ENCODE results near the gene PCDHGB5.
"Not testable (repeated sequence)": the region's sequence is repeated elsewhere in the genome, so short reads cannot be mapped to it uniquely, and the experiment has no call there.

GRCh38 chr5:141394401-141395187 is 3.2 kb upstream of the PCDHGB5 start:
- TF ChIP-seq, protein P1, sequence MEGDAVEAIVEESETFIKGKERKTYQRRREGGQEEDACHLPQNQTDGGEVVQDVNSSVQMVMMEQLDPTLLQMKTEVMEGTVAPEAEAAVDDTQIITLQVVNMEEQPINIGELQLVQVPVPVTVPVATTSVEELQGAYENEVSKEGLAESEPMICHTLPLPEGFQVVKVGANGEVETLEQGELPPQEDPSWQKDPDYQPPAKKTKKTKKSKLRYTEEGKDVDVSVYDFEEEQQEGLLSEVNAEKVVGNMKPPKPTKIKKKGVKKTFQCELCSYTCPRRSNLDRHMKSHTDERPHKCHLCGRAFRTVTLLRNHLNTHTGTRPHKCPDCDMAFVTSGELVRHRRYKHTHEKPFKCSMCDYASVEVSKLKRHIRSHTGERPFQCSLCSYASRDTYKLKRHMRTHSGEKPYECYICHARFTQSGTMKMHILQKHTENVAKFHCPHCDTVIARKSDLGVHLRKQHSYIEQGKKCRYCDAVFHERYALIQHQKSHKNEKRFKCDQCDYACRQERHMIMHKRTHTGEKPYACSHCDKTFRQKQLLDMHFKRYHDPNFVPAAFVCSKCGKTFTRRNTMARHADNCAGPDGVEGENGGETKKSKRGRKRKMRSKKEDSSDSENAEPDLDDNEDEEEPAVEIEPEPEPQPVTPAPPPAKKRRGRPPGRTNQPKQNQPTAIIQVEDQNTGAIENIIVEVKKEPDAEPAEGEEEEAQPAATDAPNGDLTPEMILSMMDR (IDR thresholded peaks at IDR 0.05) = not testable (repeated sequence)
- TF ChIP-seq POLR2AphosphoS5, POLR2A, EP300 (IDR thresholded peaks at IDR 0.05): not testable (repeated sequence)

Data from upper lobe of left lung (tissue), 4 donors.